Coronary artery (tissue), 2 donors: ENCODE data around the gene OPHN1.

Experiments used
- DNase-seq: peaks from one replicate; pipeline ENCODE4 v3.0.0-alpha.2; 2017; ENCODE audit warnings: low spot score
- H3K27ac ChIP-seq, 2 donors: fragments of 200-600 bp; sonication (generic); one replicate each; pipeline ENCODE4 v1.5.1; 2016 to 2019
- H3K4me3 ChIP-seq: fragments of 200-600 bp; sonication (generic); 2 replicates; pipeline ENCODE4 v1.5.1; 2016; ENCODE audit warnings: mild to moderate bottlenecking, moderate library complexity
- TF ChIP-seq, protein P1 (sequence below): fragments of 200-600 bp; sonication (generic); IDR thresholded peaks from one replicate; pipeline ENCODE4 v1.5.1; 2019; ENCODE audit warnings: antibody characterized with exemption

The OPHN1 gene

DNA sequence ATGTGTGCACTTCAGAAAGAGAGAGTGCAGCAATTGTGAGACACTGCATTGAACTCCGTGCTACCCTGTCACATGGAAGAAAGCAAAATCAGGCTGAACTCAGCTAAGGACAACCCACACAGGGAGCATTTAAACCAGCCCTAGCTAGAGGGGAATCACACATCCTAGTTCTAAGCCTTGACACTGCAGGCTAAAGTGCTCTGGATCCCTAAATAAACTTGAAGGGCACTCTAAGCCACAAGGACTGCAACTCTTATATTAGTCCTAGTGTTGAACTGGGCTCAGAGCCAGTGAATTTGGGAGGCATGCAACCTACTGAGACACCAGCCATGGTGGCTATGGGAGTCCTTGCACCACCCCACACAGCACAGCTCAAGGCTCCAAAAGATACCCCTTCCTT, 311.9 kb downstream of the OPHN1 start:
- TF ChIP-seq, protein P1, sequence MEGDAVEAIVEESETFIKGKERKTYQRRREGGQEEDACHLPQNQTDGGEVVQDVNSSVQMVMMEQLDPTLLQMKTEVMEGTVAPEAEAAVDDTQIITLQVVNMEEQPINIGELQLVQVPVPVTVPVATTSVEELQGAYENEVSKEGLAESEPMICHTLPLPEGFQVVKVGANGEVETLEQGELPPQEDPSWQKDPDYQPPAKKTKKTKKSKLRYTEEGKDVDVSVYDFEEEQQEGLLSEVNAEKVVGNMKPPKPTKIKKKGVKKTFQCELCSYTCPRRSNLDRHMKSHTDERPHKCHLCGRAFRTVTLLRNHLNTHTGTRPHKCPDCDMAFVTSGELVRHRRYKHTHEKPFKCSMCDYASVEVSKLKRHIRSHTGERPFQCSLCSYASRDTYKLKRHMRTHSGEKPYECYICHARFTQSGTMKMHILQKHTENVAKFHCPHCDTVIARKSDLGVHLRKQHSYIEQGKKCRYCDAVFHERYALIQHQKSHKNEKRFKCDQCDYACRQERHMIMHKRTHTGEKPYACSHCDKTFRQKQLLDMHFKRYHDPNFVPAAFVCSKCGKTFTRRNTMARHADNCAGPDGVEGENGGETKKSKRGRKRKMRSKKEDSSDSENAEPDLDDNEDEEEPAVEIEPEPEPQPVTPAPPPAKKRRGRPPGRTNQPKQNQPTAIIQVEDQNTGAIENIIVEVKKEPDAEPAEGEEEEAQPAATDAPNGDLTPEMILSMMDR = no peak
- Histone ChIP-seq H3K4me3 (no peak overlapping the region), H3K27ac (no peak overlapping the region)
- no peak for DNase-seq

DNA sequence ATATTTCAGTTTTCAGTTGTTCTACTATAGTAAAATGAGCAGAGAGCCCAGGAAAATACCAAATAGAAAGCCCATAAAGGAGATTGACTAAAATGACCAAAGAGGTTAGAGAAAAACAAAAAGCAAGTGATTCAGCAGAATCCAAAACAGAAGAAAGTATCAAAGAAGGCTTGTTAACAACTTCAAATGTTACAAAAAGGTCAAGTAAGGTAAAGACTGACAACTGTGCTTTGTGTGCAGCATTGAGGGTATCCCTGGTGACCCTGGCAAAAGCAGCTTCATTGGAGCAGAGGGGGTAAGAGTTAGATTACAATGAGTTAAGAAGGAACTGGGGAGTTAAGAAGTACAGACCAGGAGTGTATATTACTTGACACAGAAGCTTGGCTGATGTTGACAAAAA, 317.9 kb downstream of the OPHN1 start:
- TF ChIP-seq, protein P1 = no peak
- no peak overlapping the region for H3K4me3 ChIP-seq
- no peak overlapping the region for H3K27ac ChIP-seq
- no peak for DNase-seq

DNA sequence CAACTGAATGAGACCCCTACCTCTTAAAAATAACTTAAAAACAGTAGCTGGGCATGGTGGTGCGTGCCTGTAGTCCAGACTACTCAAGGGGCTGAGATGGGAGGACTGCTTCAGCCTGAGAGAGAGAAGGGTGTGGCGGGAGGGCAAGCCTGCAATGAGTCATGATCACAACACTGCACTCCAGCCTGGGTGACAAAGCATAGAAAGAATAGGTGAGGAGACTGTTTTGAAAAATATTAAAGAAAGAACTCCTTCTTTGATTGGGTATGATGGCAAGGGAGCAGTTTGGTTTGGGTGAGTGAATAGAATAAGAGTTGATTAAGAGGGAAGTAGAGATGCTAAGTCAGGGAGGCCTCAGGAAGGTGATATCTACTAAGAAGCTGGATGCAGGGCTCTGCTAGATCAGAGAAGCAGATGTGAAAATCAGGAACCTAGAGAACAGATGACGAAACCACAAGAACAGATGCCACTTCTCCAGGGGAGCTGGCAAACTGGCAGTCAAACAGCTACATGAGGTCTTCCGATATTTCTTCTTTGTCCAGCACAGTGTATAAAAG, 318.6 kb downstream of the OPHN1 start:
- Histone ChIP-seq H3K4me3 (no peak overlapping the region), H3K27ac (no peak overlapping the region)
- no peak for DNase-seq
- TF ChIP-seq, protein P1 = no peak

DNA sequence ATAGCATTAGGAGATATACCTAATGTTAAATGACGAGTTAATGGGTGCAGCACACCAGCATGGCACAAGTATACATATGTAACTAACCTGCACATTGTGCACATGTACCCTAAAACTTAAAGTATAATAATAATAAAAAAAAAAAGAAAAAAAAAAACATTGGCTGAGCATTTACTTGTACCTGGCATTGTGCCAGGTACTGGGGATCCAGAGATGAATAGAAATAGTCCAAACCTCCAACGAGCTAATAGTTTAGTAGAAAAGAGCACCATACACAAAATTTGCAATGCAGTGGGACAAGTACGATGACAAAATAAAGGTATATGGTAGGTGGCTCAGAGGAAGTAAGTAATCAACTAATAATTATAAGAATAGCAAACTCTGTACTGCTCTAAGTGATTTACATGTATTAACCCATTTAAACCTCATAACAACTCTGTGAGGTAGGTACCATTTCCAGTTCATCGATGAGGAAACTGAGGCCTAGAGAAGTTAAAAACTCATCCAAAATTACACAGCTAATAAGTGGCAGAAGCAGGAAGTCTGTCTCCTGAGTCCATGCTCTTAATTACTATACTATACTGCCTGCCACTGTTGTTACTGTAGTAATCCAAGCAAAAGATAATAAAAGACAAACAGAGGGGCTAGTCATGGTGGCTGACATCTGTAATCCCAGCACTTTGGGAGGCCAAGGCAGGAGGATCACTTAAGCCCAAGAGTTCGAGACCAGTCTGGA, 319.3 kb downstream of the OPHN1 start:
- Histone ChIP-seq H3K27ac (no peak overlapping the region), H3K4me3 (no peak overlapping the region)
- TF ChIP-seq, protein P1 = no peak
- no peak for DNase-seq

DNA sequence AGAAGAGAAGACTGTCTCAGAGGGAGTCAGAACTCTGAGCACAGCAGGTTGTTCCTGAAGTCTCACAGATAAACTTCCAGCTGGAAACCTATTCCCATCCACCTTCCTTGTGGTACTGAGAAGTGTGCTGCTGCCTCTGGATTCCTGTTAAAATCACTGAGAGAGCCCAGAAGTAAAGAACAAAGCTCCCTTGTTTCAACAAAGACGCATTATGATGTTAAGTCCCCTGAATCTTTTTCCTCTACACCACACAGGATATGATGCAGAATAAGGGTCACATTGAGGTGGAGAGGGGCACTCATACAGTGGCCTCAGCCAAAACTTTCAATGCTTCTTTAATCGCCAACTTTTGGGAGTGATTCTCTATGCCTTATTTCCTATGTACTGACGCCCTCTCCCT, 321.0 kb downstream of the OPHN1 start:
- no peak overlapping the region for H3K27ac ChIP-seq
- H3K4me3 ChIP-seq = no peak overlapping the region
- DNase-seq = no peak
- TF ChIP-seq, protein P1 = no peak

DNA sequence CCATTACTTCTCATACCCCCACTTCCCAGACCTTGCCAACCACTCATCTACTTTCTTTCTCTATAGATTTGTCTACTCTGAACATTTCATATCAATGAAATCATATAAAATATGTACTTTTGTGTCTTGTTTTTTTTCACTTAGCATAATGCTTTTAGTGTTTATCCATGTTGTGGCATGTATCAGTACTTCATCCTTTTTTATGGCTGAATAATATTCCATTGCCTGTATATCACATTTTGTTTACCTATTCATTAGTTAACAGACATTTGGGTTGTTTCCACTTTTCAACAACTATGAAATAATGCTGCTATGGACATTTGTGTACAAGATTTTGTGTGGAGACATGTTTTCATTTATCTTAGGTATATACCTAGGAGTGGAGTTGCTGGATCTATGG, 324.1 kb downstream of the OPHN1 start:
- TF ChIP-seq, protein P1 = no peak
- H3K27ac ChIP-seq = no peak overlapping the region
- H3K4me3 ChIP-seq = no peak overlapping the region
- no peak for DNase-seq

DNA sequence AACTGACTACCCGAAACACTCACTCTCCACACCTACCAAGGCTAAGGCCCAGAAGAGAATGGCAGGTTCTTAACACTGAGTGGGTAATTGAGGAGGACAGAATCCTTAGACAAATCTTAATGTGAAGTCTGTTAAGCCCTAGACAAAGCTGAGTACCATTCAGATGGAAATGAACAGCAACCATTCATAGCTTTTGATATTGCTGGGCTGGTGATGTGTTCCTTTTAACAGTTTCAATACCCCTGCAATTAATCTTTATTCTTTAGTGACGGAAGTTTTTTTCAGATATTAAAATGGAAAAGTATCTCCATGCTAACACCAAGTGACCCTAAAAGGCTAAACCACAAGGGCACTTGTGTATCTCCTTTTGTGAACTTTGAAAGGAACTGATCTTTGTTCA, 334.9 kb downstream of the OPHN1 start:
- no peak overlapping the region for H3K4me3 ChIP-seq
- no peak overlapping the region for H3K27ac ChIP-seq
- TF ChIP-seq, protein P1 = no peak
- DNase-seq = no peak
